ENCODE measurements around the gene AIF1.

The AIF1 gene

DNA sequence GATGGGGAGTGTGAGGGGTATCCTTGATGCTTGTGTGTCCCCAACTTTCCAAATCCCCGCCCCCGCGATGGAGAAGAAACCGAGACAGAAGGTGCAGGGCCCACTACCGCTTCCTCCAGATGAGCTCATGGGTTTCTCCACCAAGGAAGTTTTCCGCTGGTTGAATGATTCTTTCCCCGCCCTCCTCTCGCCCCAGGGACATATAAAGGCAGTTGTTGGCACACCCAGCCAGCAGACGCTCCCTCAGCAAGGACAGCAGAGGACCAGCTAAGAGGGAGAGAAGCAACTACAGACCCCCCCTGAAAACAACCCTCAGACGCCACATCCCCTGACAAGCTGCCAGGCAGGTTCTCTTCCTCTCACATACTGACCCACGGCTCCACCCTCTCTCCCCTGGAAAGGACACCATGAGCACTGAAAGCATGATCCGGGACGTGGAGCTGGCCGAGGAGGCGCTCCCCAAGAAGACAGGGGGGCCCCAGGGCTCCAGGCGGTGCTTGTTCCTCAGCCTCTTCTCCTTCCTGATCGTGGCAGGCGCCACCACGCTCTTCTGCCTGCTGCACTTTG is 39.6 kb upstream of the AIF1 start, which contains the start of gene TNF:
TNF (plus strand) TSS at position 231 of the 567 bp plus-strand sequence; CDS start at position 408, 177 bp downstream.
- TF ChIP-seq TAF1 (IDR thresholded peaks at IDR 0.05; ENCODE audit: low read depth, low read length) (peak; percentile 92), POLR2AphosphoS5 (IDR thresholded peaks at IDR 0.05; ENCODE audit: low read depth, low read length) (peak; percentile 100), POLR2A (IDR thresholded peaks at IDR 0.05; ENCODE audit: low read depth, low read length) (peak; percentile 100), PAX5 (IDR thresholded peaks at IDR 0.05; ENCODE audit: insufficient read depth, low read length, severe bottlenecking) (no peak), SPI1 (IDR thresholded peaks at IDR 0.05; ENCODE audit: low read depth, low read length) (peak; percentile 63), POU2F2 (IDR thresholded peaks at IDR 0.05; ENCODE audit: low read depth, low read length) (peak; percentile 95)
- peak; percentile 66 for DNase-seq (ENCODE audit: insufficient read length, low spot score)
- FAIRE-seq = peak; percentile 95

DNA sequence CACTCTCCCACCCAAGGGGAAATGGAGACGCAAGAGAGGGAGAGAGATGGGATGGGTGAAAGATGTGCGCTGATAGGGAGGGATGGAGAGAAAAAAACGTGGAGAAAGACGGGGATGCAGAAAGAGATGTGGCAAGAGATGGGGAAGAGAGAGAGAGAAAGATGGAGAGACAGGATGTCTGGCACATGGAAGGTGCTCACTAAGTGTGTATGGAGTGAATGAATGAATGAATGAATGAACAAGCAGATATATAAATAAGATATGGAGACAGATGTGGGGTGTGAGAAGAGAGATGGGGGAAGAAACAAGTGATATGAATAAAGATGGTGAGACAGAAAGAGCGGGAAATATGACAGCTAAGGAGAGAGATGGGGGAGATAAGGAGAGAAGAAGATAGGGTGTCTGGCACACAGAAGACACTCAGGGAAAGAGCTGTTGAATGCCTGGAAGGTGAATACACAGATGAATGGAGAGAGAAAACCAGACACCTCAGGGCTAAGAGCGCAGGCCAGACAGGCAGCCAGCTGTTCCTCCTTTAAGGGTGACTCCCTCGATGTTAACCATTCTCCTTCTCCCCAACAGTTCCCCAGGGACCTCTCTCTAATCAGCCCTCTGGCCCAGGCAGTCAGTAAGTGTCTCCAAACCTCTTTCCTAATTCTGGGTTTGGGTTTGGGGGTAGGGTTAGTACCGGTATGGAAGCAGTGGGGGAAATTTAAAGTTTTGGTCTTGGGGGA is 38.9 kb upstream of the AIF1 start:
- no peak for FAIRE-seq
- no peak for DNase-seq (ENCODE audit: insufficient read length, low spot score)
- TF ChIP-seq PAX5 (IDR thresholded peaks at IDR 0.05; ENCODE audit: insufficient read depth, low read length, severe bottlenecking) (no peak), POLR2AphosphoS5 (IDR thresholded peaks at IDR 0.05; ENCODE audit: low read depth, low read length) (no peak; the same call in 1 of the 2 replicates), POU2F2 (IDR thresholded peaks at IDR 0.05; ENCODE audit: low read depth, low read length) (no peak), SPI1 (IDR thresholded peaks at IDR 0.05; ENCODE audit: low read depth, low read length) (no peak), POLR2A (IDR thresholded peaks at IDR 0.05; ENCODE audit: low read depth, low read length) (no peak), TAF1 (IDR thresholded peaks at IDR 0.05; ENCODE audit: low read depth, low read length) (no peak)

DNA sequence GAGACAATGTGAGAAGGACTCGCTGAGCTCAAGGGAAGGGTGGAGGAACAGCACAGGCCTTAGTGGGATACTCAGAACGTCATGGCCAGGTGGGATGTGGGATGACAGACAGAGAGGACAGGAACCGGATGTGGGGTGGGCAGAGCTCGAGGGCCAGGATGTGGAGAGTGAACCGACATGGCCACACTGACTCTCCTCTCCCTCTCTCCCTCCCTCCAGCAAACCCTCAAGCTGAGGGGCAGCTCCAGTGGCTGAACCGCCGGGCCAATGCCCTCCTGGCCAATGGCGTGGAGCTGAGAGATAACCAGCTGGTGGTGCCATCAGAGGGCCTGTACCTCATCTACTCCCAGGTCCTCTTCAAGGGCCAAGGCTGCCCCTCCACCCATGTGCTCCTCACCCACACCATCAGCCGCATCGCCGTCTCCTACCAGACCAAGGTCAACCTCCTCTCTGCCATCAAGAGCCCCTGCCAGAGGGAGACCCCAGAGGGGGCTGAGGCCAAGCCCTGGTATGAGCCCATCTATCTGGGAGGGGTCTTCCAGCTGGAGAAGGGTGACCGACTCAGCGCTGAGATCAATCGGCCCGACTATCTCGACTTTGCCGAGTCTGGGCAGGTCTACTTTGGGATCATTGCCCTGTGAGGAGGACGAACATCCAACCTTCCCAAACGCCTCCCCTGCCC is 38.0 kb upstream of the AIF1 start:
- DNase-seq (ENCODE audit: insufficient read length, low spot score) (no peak), FAIRE-seq (peak; percentile 85)
- TF ChIP-seq SPI1 (IDR thresholded peaks at IDR 0.05; ENCODE audit: low read depth, low read length) (no peak), POLR2A (IDR thresholded peaks at IDR 0.05; ENCODE audit: low read depth, low read length) (no peak; the same call in 1 of the 2 replicates), PAX5 (IDR thresholded peaks at IDR 0.05; ENCODE audit: insufficient read depth, low read length, severe bottlenecking) (no peak), TAF1 (IDR thresholded peaks at IDR 0.05; ENCODE audit: low read depth, low read length) (no peak), POLR2AphosphoS5 (IDR thresholded peaks at IDR 0.05; ENCODE audit: low read depth, low read length) (peak; percentile 14; the same call in 1 of the 2 replicates), POU2F2 (IDR thresholded peaks at IDR 0.05; ENCODE audit: low read depth, low read length) (peak; percentile 30; the same call in 1 of the 2 replicates)

DNA sequence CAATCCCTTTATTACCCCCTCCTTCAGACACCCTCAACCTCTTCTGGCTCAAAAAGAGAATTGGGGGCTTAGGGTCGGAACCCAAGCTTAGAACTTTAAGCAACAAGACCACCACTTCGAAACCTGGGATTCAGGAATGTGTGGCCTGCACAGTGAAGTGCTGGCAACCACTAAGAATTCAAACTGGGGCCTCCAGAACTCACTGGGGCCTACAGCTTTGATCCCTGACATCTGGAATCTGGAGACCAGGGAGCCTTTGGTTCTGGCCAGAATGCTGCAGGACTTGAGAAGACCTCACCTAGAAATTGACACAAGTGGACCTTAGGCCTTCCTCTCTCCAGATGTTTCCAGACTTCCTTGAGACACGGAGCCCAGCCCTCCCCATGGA is 37.5 kb upstream of the AIF1 start:
- TF ChIP-seq PAX5 (IDR thresholded peaks at IDR 0.05; ENCODE audit: insufficient read depth, low read length, severe bottlenecking) = no peak
- no peak for TF ChIP-seq SPI1 (IDR thresholded peaks at IDR 0.05; ENCODE audit: low read depth, low read length)
- no peak; the same call in 1 of the 2 replicates for TF ChIP-seq POLR2AphosphoS5 (IDR thresholded peaks at IDR 0.05; ENCODE audit: low read depth, low read length)
- TF ChIP-seq POU2F2 (IDR thresholded peaks at IDR 0.05; ENCODE audit: low read depth, low read length) = no peak
- no peak for TF ChIP-seq TAF1 (IDR thresholded peaks at IDR 0.05; ENCODE audit: low read depth, low read length)
- TF ChIP-seq POLR2A (IDR thresholded peaks at IDR 0.05; ENCODE audit: low read depth, low read length) = no peak; the same call in none of the 2 replicates
- FAIRE-seq = no peak
- no peak for DNase-seq (ENCODE audit: insufficient read length, low spot score)

DNA sequence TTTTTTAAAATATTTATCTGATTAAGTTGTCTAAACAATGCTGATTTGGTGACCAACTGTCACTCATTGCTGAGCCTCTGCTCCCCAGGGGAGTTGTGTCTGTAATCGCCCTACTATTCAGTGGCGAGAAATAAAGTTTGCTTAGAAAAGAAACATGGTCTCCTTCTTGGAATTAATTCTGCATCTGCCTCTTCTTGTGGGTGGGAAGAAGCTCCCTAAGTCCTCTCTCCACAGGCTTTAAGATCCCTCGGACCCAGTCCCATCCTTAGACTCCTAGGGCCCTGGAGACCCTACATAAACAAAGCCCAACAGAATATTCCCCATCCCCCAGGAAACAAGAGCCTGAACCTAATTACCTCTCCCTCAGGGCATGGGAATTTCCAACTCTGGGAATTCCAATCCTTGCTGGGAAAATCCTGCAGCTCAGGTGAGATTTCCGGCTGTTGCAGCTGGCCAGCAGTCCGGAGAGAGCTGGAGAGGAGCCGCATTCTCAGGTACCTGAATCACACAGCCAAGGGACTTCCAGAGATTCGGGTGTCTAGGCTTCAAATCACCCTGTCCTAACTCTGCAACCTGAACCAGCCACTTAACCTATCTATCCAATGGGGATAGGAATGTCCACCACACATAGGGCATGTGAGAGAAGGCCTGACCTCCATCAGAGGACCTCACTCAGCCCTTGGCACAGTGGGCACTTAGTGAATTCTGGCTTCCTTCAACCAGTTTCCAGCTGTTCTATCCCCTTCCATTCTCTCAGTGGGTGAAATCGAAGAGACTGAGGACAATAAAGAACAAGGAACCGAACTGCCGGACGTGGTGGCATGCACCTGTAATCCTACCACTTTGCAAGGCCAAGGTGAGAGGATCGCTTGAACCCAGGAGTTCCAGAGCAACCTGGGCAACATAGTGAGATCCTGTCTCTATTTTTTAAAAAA is 36.6 kb upstream of the AIF1 start:
- peak; percentile 20 for FAIRE-seq
- TF ChIP-seq POLR2A (IDR thresholded peaks at IDR 0.05; ENCODE audit: low read depth, low read length) (peak; percentile 62; the same call in 1 of the 2 replicates), PAX5 (IDR thresholded peaks at IDR 0.05; ENCODE audit: insufficient read depth, low read length, severe bottlenecking) (no peak), POLR2AphosphoS5 (IDR thresholded peaks at IDR 0.05; ENCODE audit: low read depth, low read length) (peak; percentile 72; the same call in 1 of the 2 replicates)
- no peak for DNase-seq (ENCODE audit: insufficient read length, low spot score)

DNA sequence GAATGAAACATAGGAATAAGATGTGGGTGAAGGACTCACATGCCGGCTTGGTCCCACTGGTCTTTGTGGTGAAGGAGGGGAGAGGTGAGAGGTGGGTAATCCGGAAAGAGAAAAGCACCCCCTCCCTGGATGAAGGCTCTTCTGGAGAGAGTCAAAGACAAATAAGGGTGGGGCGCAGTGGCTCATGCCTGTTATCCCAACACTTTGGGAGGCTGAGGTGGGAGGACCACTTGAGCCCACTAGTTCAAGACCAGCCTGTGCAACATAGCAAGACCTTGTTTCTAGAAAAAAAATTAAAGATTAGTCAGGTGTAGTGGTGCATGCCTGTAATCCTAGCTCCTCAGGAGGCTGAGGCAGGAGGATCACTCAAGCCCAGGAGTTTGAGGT is 35.9 kb upstream of the AIF1 start:
- TF ChIP-seq TAF1 (IDR thresholded peaks at IDR 0.05; ENCODE audit: low read depth, low read length) = no peak
- no peak for TF ChIP-seq POLR2AphosphoS5 (IDR thresholded peaks at IDR 0.05; ENCODE audit: low read depth, low read length)
- TF ChIP-seq SPI1 (IDR thresholded peaks at IDR 0.05; ENCODE audit: low read depth, low read length) = no peak
- TF ChIP-seq POLR2A (IDR thresholded peaks at IDR 0.05; ENCODE audit: low read depth, low read length) = no peak
- TF ChIP-seq PAX5 (IDR thresholded peaks at IDR 0.05; ENCODE audit: insufficient read depth, low read length, severe bottlenecking) = no peak
- TF ChIP-seq POU2F2 (IDR thresholded peaks at IDR 0.05; ENCODE audit: low read depth, low read length) = no peak
- FAIRE-seq = no peak
- DNase-seq (ENCODE audit: insufficient read length, low spot score) = no peak

DNA sequence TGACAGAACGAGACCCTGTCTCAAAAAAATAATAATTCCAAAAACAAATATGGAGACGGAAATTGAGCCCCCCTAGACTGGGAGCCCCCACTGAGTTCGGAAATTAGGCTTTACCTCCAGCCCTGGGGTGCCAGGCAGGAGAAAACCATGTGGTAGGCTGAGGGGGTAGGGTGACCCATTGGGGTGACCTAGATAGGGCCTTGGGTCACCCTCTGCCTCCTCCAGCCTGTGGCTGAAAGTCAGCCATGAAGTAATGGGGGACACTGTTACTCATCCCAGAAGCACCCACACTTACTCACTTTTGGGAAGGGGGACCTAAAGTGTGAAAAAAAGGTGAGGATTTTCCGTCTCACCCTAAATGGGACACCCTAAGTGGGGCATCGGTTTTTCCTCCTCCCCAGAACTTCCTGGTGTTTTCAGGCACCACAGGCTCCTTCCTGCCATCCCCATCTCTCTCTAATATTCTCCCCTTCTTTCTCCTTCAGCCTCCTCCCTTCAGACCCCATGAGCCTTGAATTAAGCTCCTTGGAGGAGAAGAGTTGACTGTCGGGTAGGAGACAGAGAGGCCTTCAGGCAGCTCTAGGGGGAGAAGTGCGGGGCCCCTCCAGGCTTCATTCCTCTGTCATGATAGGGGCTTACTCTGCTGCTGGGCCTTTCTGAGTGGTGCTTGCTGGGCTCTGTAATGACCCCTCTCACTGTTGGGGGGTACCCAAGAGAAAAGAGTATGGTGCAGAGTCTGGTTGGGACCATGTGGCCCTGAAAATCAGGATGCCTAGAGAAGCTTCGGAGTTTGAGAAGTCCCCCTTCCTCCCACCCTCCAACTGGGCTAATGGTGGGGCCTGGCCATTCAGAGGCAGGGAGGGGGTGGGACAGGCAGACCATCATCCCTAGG is 35.2 kb upstream of the AIF1 start:
- TF ChIP-seq POLR2A (IDR thresholded peaks at IDR 0.05; ENCODE audit: low read depth, low read length) = peak; percentile 17; the same call in 1 of the 2 replicates
- TF ChIP-seq TAF1 (IDR thresholded peaks at IDR 0.05; ENCODE audit: low read depth, low read length) = no peak
- TF ChIP-seq POLR2AphosphoS5 (IDR thresholded peaks at IDR 0.05; ENCODE audit: low read depth, low read length) = peak; percentile 31; the same call in 1 of the 2 replicates
- FAIRE-seq = peak; percentile 9
- no peak for DNase-seq (ENCODE audit: insufficient read length, low spot score)

DNA sequence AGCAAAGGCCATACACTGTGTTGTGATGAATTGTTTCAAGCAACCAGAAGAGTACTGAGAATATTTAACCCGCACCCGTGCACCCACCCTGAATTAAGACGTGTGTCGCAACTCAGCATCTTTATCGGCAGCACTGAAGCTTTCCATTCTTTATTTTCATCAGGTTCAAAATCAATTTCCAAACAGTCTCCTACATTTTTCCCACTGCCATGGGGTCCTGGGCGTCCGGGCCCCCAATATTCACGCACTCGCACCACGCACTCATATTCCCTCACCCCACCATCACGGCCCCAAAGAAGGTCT is 34.6 kb upstream of the AIF1 start:
- FAIRE-seq (no peak), DNase-seq (ENCODE audit: insufficient read length, low spot score) (no peak)
- TF ChIP-seq POLR2AphosphoS5 (IDR thresholded peaks at IDR 0.05; ENCODE audit: low read depth, low read length) = no peak
- TF ChIP-seq TAF1 (IDR thresholded peaks at IDR 0.05; ENCODE audit: low read depth, low read length) = no peak
- TF ChIP-seq SPI1 (IDR thresholded peaks at IDR 0.05; ENCODE audit: low read depth, low read length) = no peak
- TF ChIP-seq PAX5 (IDR thresholded peaks at IDR 0.05; ENCODE audit: insufficient read depth, low read length, severe bottlenecking) = no peak
- no peak for TF ChIP-seq POU2F2 (IDR thresholded peaks at IDR 0.05; ENCODE audit: low read depth, low read length)
- TF ChIP-seq POLR2A (IDR thresholded peaks at IDR 0.05; ENCODE audit: low read depth, low read length) = no peak
